Endothelial cell of umbilical vein (primary cell): Measurements from ENCODE around the gene P4HA3. TPM values are rescaled to one million over a fixed set of nuclear protein-coding genes. Genes with fewer than 3 reads are reported as not detected.

Experiments
- BruUV-seq: library from RNA; stranded (reverse); fragments of 400-500 nt; replicated peaks from 2 replicates; lab custom pipeline; 2021; lab: Mats Ljungman, UMichigan
- CTCF ChIA-PET: fragments of 300-600, 350-600 bp; sonication (Branson Sonifier 250); formaldehyde crosslinking; loops from one replicate; lab custom pipeline; 2021; ENCODE audit warnings: antibody characterized with exemption, inconsistent platforms; lab: Charles Lee
- POLR2A ChIA-PET: fragments of 300-600, 350-600 bp; sonication (Branson Sonifier 250); formaldehyde crosslinking; loops from one replicate; lab custom pipeline; 2021; ENCODE audit warnings: antibody characterized with exemption, inconsistent platforms; lab: Charles Lee
- DNase-seq: peaks from one replicate; pipeline ENCODE4 v3.0.0-alpha.2; 2011; ENCODE audit warnings: low read depth, low spot score
- FAIRE-seq: peaks from 2 replicates; lab custom pipeline; 2011; peaks lifted over from hg19 to GRCh38; lab: Jason Lieb, UNC
- H2AFZ ChIP-seq: 2 replicates; pipeline ENCODE4 v1.6.0; 2012; ENCODE audit warnings: low read depth, low read length, control low read depth, inconsistent platforms
- H3K27ac ChIP-seq: 2 replicates; pipeline ENCODE4 v1.5.1; 2011; ENCODE audit warnings: low read depth, mild to moderate bottlenecking, control low read depth, low read length, moderate library complexity; ENCODE audit not compliant: insufficient read depth
- H3K27me3 ChIP-seq, 2 experiments: 2 replicates each; pipeline versions ENCODE4 v1.6.0 to v1.6.1; 2011; ENCODE audit warnings: low read length in 2 of 2, mixed read lengths in 1 of 2; ENCODE audit not compliant: control insufficient read depth in 2 of 2, insufficient read depth in 2 of 2
- H3K36me3 ChIP-seq, 2 experiments: 2 replicates in 1 of 2; 3 replicates in 1 of 2; pipeline ENCODE4 v1.5.1; 2011; ENCODE audit warnings: low read length in 2 of 2, mild to moderate bottlenecking in 1 of 2, moderate library complexity in 1 of 2; ENCODE audit not compliant: control insufficient read depth in 2 of 2, insufficient read depth in 2 of 2; ENCODE audit errors: extremely low read depth in 1 of 2
- H3K4me1 ChIP-seq: 3 replicates; pipeline ENCODE4 v1.5.1; 2011; ENCODE audit warnings: mild to moderate bottlenecking, low read length; ENCODE audit not compliant: control insufficient read depth, insufficient read depth; ENCODE audit errors: extremely low read depth
- H3K4me2 ChIP-seq: 2 replicates; pipeline ENCODE4 v1.6.1; 2011; ENCODE audit warnings: low read length, control low read depth, mixed read lengths; ENCODE audit not compliant: insufficient read depth
- H3K4me3 ChIP-seq, 3 experiments: fragments of 200-600 bp in 1 of 3; sonication (generic), shearing (Covaris generic) in 1 of 3; replicated peaks in 1 of 3; 2 replicates each; pipeline ENCODE4 v1.5.1; 2011 to 2016; ENCODE audit warnings: control low read depth in 3 of 3, low read length in 3 of 3, mild to moderate bottlenecking in 2 of 3, inconsistent platforms in 1 of 3, low read depth in 1 of 3, moderate library complexity in 1 of 3; ENCODE audit not compliant: insufficient read depth in 1 of 3
- H3K79me2 ChIP-seq: 2 replicates; pipeline ENCODE4 v1.6.0; 2012; ENCODE audit warnings: low read length, inconsistent platforms; ENCODE audit not compliant: control insufficient read depth, insufficient read depth
- H3K9ac ChIP-seq: replicated peaks from 2 replicates; pipeline ENCODE3; 2011; ENCODE audit warnings: low read length, control low read depth; ENCODE audit not compliant: insufficient read depth; ENCODE audit errors: extremely low read depth
- H3K9me1 ChIP-seq: replicated peaks from 3 replicates; pipeline ENCODE4 v1.6.0; 2011; ENCODE audit warnings: mild to moderate bottlenecking, low read length; ENCODE audit not compliant: control insufficient read depth, insufficient read depth; ENCODE audit errors: extremely low read depth
- H3K9me3 ChIP-seq: replicated peaks from 2 replicates; pipeline ENCODE4 v1.5.1; 2012; ENCODE audit warnings: low read length, inconsistent platforms; ENCODE audit not compliant: control insufficient read depth, insufficient read depth
- H4K20me1 ChIP-seq: replicated peaks from 2 replicates; pipeline ENCODE3; 2011; ENCODE audit warnings: mild to moderate bottlenecking, low read length; ENCODE audit not compliant: control insufficient read depth, insufficient read depth; ENCODE audit errors: extremely low read depth
- EZH2 ChIP-seq: IDR thresholded peaks from 2 replicates; pipeline ENCODE4 v1.6.1; 2012; ENCODE audit warnings: borderline replicate concordance, low read depth, mild to moderate bottlenecking, moderate library complexity, low read length, inconsistent platforms; ENCODE audit not compliant: severe bottlenecking
- FOS ChIP-seq: IDR thresholded peaks from 2 replicates; pipeline ENCODE4 v1.6.1; 2011; ENCODE audit warnings: mild to moderate bottlenecking, low read length, moderate library complexity, borderline replicate concordance; ENCODE audit not compliant: insufficient read depth
- GATA2 ChIP-seq: IDR thresholded peaks from 2 replicates; pipeline ENCODE4 v1.7.0; 2011; ENCODE audit warnings: low read depth, mild to moderate bottlenecking, moderate library complexity, mixed read lengths, low read length; ENCODE audit not compliant: insufficient read length, insufficient read depth
- JUN ChIP-seq: IDR thresholded peaks from 2 replicates; pipeline ENCODE4 v1.6.1; 2011; ENCODE audit warnings: borderline replicate concordance, low read depth; ENCODE audit not compliant: insufficient read length, insufficient read depth
- MYC ChIP-seq: IDR thresholded peaks from one replicate; pipeline ENCODE4 v1.6.1; 2011; ENCODE audit warnings: mild to moderate bottlenecking, low read depth, low read length
- POLR2A ChIP-seq: IDR thresholded peaks from 2 replicates; pipeline ENCODE4 v1.6.1; 2012; ENCODE audit warnings: low read depth, mild to moderate bottlenecking, control low read depth, low read length
- POLR2AphosphoS5 ChIP-seq: IDR thresholded peaks from 2 replicates; pipeline ENCODE4 v1.6.1; 2012; ENCODE audit warnings: low read depth, mild to moderate bottlenecking, control low read depth, low read length, moderate library complexity; ENCODE audit not compliant: insufficient read depth
- dilution Hi-C: fragments of 300-500 bp; cut with MboI; formaldehyde crosslinking; loops from one replicate; pipeline ENCODE4 v1.15.0; 2019; ENCODE audit warnings: low sequenced_read_pairs; ENCODE audit not compliant: extremely low pct_ligation_motif_present
- intact Hi-C: fragments of 100-400 bp; cut with micrococcal nuclease; formaldehyde crosslinking; loops from one replicate; pipeline ENCODE4 v1.10.0; 2022
- polyA plus RNA-seq, 4 experiments: library from polyadenylated mRNA; depleted of rRNA in 3 of 4; stranded (reverse) in 3 of 4; unstranded in 1 of 4; fragments of >200 nt; gene quantifications; 2 replicates each; pipeline versions ENCODE4 v1.2.1 to v1.2.3, GENCODE V29; 2011 to 2012; ENCODE audit warnings: missing spikeins in 1 of 4
- total RNA-seq: library from RNA; stranded (reverse); gene quantifications from 2 replicates; pipeline ENCODE4 v1.2.3, GENCODE V29; 2021
- TF ChIP-seq, protein P1 (sequence below): IDR thresholded peaks from 2 replicates; pipeline ENCODE4 v1.6.1; 2011; ENCODE audit not compliant: insufficient read depth, insufficient read length
- TF ChIP-seq, protein P2 (sequence below), 2 donors: IDR thresholded peaks; 1 replicate in 1 of 2; 2 replicates in 1 of 2; pipeline ENCODE4 v1.5.1; 2011; ENCODE audit warnings: low read length in 2 of 2, mild to moderate bottlenecking in 2 of 2, moderate library complexity in 2 of 2, control low read depth in 1 of 2, inconsistent platforms in 1 of 2, low read depth in 1 of 2; ENCODE audit not compliant: insufficient read depth in 1 of 2; ENCODE audit errors: extremely low read depth in 1 of 2

Gene P4HA3
- total and polyA plus RNA-seq, 2 donors (not counting 3 experiments of a cell fraction or from before 2014, with no cell fraction given) = 26.9 to 40.0 TPM

DNA sequence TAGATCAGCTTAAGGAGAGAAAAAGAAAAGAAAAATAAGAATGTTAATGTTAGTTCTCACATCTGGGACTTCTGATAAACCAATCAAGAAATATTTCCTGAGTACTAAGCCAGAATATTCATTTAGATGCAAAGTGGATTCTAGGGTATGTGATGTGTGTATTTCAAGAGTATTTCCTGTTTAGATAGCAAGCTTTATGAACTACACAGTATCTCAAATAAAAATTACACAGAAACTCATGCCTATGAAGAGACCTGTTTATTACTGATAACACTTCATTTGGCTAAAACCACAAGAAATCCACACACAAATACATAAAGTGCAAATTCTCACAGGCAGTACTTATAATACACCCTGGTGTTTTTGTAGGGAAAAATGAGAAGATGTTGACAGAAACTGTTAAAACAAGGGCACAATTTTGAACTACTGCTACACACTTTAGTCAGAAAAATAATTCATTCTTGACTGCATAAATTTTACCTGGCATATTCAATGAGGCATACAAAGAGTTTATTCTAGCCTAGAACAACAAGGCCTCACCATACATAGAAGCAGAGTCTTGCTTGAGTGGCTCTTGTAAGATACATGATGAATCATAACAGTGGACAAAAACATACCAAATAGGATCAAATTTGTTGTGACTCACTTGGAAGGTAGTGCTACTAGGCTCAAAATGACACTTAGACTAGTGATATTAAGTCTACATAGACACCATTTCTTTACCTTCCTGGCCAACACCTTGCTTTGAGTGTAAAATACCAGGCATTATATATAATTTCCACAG, 18.8 kb upstream of the P4HA3 start:
- CTCF ChIA-PET = interaction anchor here (0.8 to 1.6 kb wide), 9 partner anchors 8 to 123 kb away, joined by 3 to 6 read pairs (median 4); no protein-coding TSS in a partner anchor
- peak; percentile 87 for DNase-seq
- Histone ChIP-seq H3K4me3 (no peak overlapping the region), H4K20me1 (no peaks in the 10 kb centered on the region), H3K36me3 (peaks cover 0 to 2% of the 10 kb centered on the region in 2 experiments), H3K79me2 (no peaks in the 10 kb centered on the region), H3K27ac (peak overlapping the region; percentile 70), H3K9me1 (no peaks in the 10 kb centered on the region), H3K9me3 (no peaks in the 10 kb centered on the region), H2AFZ (no peak overlapping the region), H3K27me3 (no peaks in the 10 kb centered on the region), H3K4me1 (peaks cover 63% of the 10 kb centered on the region), H3K9ac (peak overlapping the region; percentile 27), H3K4me2 (peak overlapping the region; percentile 72)
- dilution Hi-C loops (no loop called here), intact Hi-C loops (loop anchor here (1.0 kb wide), 1 partner anchor 8 kb away; no protein-coding TSS in a partner anchor)
- FAIRE-seq = peak; percentile 42
- POLR2A ChIA-PET = interaction anchor here (1.0 kb wide), 1 partner anchor 11 kb away, joined by 3 read pairs; no protein-coding TSS in a partner anchor
- TF ChIP-seq, protein P1, sequence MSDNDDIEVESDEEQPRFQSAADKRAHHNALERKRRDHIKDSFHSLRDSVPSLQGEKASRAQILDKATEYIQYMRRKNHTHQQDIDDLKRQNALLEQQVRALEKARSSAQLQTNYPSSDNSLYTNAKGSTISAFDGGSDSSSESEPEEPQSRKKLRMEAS = no peak
- TF ChIP-seq JUN (peak; percentile 53), POLR2AphosphoS5 (no peak), POLR2A (no peak), FOS (peak; percentile 87), MYC (no peak), EZH2 (no peak), GATA2 (peak; percentile 9)
- TF ChIP-seq, protein P2, sequence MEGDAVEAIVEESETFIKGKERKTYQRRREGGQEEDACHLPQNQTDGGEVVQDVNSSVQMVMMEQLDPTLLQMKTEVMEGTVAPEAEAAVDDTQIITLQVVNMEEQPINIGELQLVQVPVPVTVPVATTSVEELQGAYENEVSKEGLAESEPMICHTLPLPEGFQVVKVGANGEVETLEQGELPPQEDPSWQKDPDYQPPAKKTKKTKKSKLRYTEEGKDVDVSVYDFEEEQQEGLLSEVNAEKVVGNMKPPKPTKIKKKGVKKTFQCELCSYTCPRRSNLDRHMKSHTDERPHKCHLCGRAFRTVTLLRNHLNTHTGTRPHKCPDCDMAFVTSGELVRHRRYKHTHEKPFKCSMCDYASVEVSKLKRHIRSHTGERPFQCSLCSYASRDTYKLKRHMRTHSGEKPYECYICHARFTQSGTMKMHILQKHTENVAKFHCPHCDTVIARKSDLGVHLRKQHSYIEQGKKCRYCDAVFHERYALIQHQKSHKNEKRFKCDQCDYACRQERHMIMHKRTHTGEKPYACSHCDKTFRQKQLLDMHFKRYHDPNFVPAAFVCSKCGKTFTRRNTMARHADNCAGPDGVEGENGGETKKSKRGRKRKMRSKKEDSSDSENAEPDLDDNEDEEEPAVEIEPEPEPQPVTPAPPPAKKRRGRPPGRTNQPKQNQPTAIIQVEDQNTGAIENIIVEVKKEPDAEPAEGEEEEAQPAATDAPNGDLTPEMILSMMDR (IDR thresholded peaks at IDR 0.05; ENCODE audit: extremely low read depth in 1 of 2, insufficient read depth in 1 of 2, low read depth in 1 of 2, low read length in 2 of 2) = no peak
- BruUV-seq = no TSS peak
